Measurements from ENCODE around the gene C1QTNF6. TPM values are rescaled to one million over a fixed set of nuclear protein-coding genes. Genes with fewer than 3 reads are reported as not detected.

The C1QTNF6 gene
- total RNA-seq, 1 experiment from 2014 or later = 6.3 TPM

GRCh38 chr22:37165066-37165465 is 23.0 kb downstream of the C1QTNF6 start:
- DNase-seq (ENCODE audit: low spot score) = no peak
- Histone ChIP-seq H3K4me1 (ENCODE audit: insufficient read depth, low read length, poor library complexity, severe bottlenecking) (no peaks in the 10 kb centered on the region), H3K27ac (ENCODE audit: low read depth, low read length, poor library complexity, severe bottlenecking) (no peak overlapping the region), H3K27me3 (replicated peaks; ENCODE audit: insufficient read depth, low read depth, low read length, poor library complexity) (no peaks in the 10 kb centered on the region), H3K36me3 (ENCODE audit: insufficient read depth, low read length, poor library complexity, severe bottlenecking) (no peaks in the 10 kb centered on the region), H3K4me3 (ENCODE audit: low read depth, low read length, poor library complexity, severe bottlenecking) (no peak overlapping the region), H3K9me3 (ENCODE audit: low read depth, low read length, poor library complexity, severe bottlenecking) (no peaks in the 10 kb centered on the region)
- ChIA-PET POLR2A (ENCODE audit: low non-redundant PET) (no interaction called here), CTCF (no interaction called here)
- no TSS peak for BruUV-seq (replicated peaks)
- intact Hi-C loops (cut with micrococcal nuclease; ENCODE audit: unreplicated experiment) = loop anchor here (10.0 kb wide), 1 partner anchor 100 kb away; no protein-coding TSS in a partner anchor
- TF ChIP-seq EZH2 (IDR thresholded peaks at IDR 0.05; ENCODE audit: borderline replicate concordance, low read depth, low read length, poor library complexity, severe bottlenecking) = no peak
- TF ChIP-seq CTCF (conservative IDR thresholded peaks at IDR 0.05; ENCODE audit: low read depth, low read length) = no peak

- Histone ChIP-seq H3K9me3 (ENCODE audit: low read depth, low read length, poor library complexity, severe bottlenecking) (no peaks in the 10 kb centered on the region), H3K4me1 (ENCODE audit: insufficient read depth, low read length, poor library complexity, severe bottlenecking) (no peaks in the 10 kb centered on the region), H3K27me3 (replicated peaks; ENCODE audit: insufficient read depth, low read depth, low read length, poor library complexity) (no peaks in the 10 kb centered on the region), H3K4me3 (ENCODE audit: low read depth, low read length, poor library complexity, severe bottlenecking) (no peak overlapping the region), H3K27ac (ENCODE audit: low read depth, low read length, poor library complexity, severe bottlenecking) (no peak overlapping the region), H3K36me3 (ENCODE audit: insufficient read depth, low read length, poor library complexity, severe bottlenecking) (no peaks in the 10 kb centered on the region)
- intact Hi-C loops (cut with micrococcal nuclease; ENCODE audit: unreplicated experiment) = loop anchor here (10.0 kb wide), 1 partner anchor 100 kb away; no protein-coding TSS in a partner anchor
- CTCF ChIA-PET = no interaction called here
- no peak for DNase-seq (ENCODE audit: low spot score)
- TF ChIP-seq EZH2 (IDR thresholded peaks at IDR 0.05; ENCODE audit: borderline replicate concordance, low read depth, low read length, poor library complexity, severe bottlenecking) (no peak), CTCF (conservative IDR thresholded peaks at IDR 0.05; ENCODE audit: low read depth, low read length) (no peak)
- POLR2A ChIA-PET (ENCODE audit: low non-redundant PET) = no interaction called here
- no TSS peak for BruUV-seq (replicated peaks)
Measured at GRCh38 chr22:37164505-37164887, 23.6 kb downstream of the C1QTNF6 start.

GRCh38 chr22:37163575-37164504 is 24.2 kb downstream of the C1QTNF6 start:
- Histone ChIP-seq H3K4me1 (ENCODE audit: insufficient read depth, low read length, poor library complexity, severe bottlenecking) (no peaks in the 10 kb centered on the region), H3K27me3 (replicated peaks; ENCODE audit: insufficient read depth, low read depth, low read length, poor library complexity) (no peaks in the 10 kb centered on the region), H3K27ac (ENCODE audit: low read depth, low read length, poor library complexity, severe bottlenecking) (no peak overlapping the region), H3K36me3 (ENCODE audit: insufficient read depth, low read length, poor library complexity, severe bottlenecking) (no peaks in the 10 kb centered on the region), H3K9me3 (ENCODE audit: low read depth, low read length, poor library complexity, severe bottlenecking) (no peaks in the 10 kb centered on the region), H3K4me3 (ENCODE audit: low read depth, low read length, poor library complexity, severe bottlenecking) (no peak overlapping the region)
- CTCF ChIA-PET = interaction anchor here (0.6 kb wide), 1 partner anchor 9 kb away, joined by 3 read pairs; no protein-coding TSS in a partner anchor
- POLR2A ChIA-PET (ENCODE audit: low non-redundant PET) = no interaction called here
- intact Hi-C loops (cut with micrococcal nuclease; ENCODE audit: unreplicated experiment) = loop anchor here (10.0 kb wide), 1 partner anchor 101 kb away; no protein-coding TSS in a partner anchor
- TF ChIP-seq EZH2 (IDR thresholded peaks at IDR 0.05; ENCODE audit: borderline replicate concordance, low read depth, low read length, poor library complexity, severe bottlenecking) = no peak
- no peak for TF ChIP-seq CTCF (conservative IDR thresholded peaks at IDR 0.05; ENCODE audit: low read depth, low read length)
- no peak for DNase-seq (ENCODE audit: low spot score)
- BruUV-seq (replicated peaks) = no TSS peak

All from A673 (cell line).